GM12891 (cell line): ENCODE results near the gene LEKR1.

Experiments
- POLR2A ChIP-seq: IDR thresholded peaks from 2 replicates; pipeline ENCODE4 v1.6.1; 2011; ENCODE audit warnings: low read depth, low read length, control low read depth
- POLR2AphosphoS5 ChIP-seq: IDR thresholded peaks from 2 replicates; pipeline ENCODE4 v1.6.1; 2011; ENCODE audit warnings: low read depth, low read length, control low read depth
- POU2F2 ChIP-seq: IDR thresholded peaks from 2 replicates; pipeline ENCODE4 v1.6.1; 2011; ENCODE audit warnings: low read depth, mild to moderate bottlenecking, control low read depth, low read length, moderate library complexity
- TAF1 ChIP-seq: IDR thresholded peaks from 2 replicates; pipeline ENCODE4 v1.6.1; 2011; ENCODE audit warnings: low read depth, low read length, control low read depth

GRCh38 chr3:157066335-157067098 is 240.4 kb downstream of the LEKR1 start:
- no peak for TF ChIP-seq POLR2AphosphoS5
- no peak for TF ChIP-seq POLR2A
- TF ChIP-seq POU2F2, result no peak
- TF ChIP-seq TAF1, result no peak
